Measurements from ENCODE around the gene GPR18. TPM values are rescaled to one million over a fixed set of nuclear protein-coding genes. Genes with fewer than 3 reads are reported as not detected.

Gene GPR18
- total RNA-seq, 1 experiment from 2014 or later, result not detected

- H3K4me1 ChIP-seq (ENCODE audit: control insufficient read depth in 1 of 2, insufficient read depth in 2 of 2, low read length in 2 of 2), result no peaks in the 10 kb centered on the region
- DNase-seq (ENCODE audit: low read depth, low spot score) (no peak), ATAC-seq (no peak)
- H3K79me2 ChIP-seq (ENCODE audit: insufficient read depth, low read length), result peaks cover 15% of the 10 kb centered on the region; the same call in 1 of the 2 replicates
- no peak for TF ChIP-seq ZNF274 (IDR thresholded peaks at IDR 0.05; ENCODE audit: low read depth, low read length)
- TF ChIP-seq CBX3 (IDR thresholded peaks at IDR 0.05; ENCODE audit: low read depth), result no peak
- TF ChIP-seq, protein P1, sequence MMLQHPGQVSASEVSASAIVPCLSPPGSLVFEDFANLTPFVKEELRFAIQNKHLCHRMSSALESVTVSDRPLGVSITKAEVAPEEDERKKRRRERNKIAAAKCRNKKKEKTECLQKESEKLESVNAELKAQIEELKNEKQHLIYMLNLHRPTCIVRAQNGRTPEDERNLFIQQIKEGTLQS (IDR thresholded peaks at IDR 0.05), result no peak
- TF ChIP-seq, protein P2, sequence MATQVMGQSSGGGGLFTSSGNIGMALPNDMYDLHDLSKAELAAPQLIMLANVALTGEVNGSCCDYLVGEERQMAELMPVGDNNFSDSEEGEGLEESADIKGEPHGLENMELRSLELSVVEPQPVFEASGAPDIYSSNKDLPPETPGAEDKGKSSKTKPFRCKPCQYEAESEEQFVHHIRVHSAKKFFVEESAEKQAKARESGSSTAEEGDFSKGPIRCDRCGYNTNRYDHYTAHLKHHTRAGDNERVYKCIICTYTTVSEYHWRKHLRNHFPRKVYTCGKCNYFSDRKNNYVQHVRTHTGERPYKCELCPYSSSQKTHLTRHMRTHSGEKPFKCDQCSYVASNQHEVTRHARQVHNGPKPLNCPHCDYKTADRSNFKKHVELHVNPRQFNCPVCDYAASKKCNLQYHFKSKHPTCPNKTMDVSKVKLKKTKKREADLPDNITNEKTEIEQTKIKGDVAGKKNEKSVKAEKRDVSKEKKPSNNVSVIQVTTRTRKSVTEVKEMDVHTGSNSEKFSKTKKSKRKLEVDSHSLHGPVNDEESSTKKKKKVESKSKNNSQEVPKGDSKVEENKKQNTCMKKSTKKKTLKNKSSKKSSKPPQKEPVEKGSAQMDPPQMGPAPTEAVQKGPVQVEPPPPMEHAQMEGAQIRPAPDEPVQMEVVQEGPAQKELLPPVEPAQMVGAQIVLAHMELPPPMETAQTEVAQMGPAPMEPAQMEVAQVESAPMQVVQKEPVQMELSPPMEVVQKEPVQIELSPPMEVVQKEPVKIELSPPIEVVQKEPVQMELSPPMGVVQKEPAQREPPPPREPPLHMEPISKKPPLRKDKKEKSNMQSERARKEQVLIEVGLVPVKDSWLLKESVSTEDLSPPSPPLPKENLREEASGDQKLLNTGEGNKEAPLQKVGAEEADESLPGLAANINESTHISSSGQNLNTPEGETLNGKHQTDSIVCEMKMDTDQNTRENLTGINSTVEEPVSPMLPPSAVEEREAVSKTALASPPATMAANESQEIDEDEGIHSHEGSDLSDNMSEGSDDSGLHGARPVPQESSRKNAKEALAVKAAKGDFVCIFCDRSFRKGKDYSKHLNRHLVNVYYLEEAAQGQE (IDR thresholded peaks at IDR 0.05; ENCODE audit: low read depth), result no peak
- no peak for TF ChIP-seq POLR2AphosphoS5 (IDR thresholded peaks at IDR 0.05; ENCODE audit: low read depth, low read length)
- no peak overlapping the region for H2AFZ ChIP-seq (ENCODE audit: low read depth, low read length, poor library complexity, severe bottlenecking)
- H3K9me2 ChIP-seq (ENCODE audit: insufficient read depth), result no peaks in the 10 kb centered on the region
- no peak overlapping the region for H3K9ac ChIP-seq (ENCODE audit: low read length)
- H3K27me3 ChIP-seq (ENCODE audit: insufficient read depth, low read length), result no peaks in the 10 kb centered on the region
- intact Hi-C loops (cut with micrococcal nuclease), result no loop called here
- H4K20me1 ChIP-seq (ENCODE audit: insufficient read depth), result no peaks in the 10 kb centered on the region
- H3K27ac ChIP-seq (ENCODE audit: low read depth, low read length), result no peak overlapping the region
- H3K9me3 ChIP-seq (ENCODE audit: control insufficient read depth in 1 of 2, insufficient read depth in 1 of 2, low read depth in 1 of 2, low read length in 2 of 2), result no peaks in the 10 kb centered on the region
- no peak overlapping the region for H3K4me2 ChIP-seq (ENCODE audit: low read length)
- no TSS peak for BruUV-seq (replicated peaks)
- H3K4me3 ChIP-seq (replicated peaks in 1 of 2; ENCODE audit: low read depth in 1 of 2, low read length in 2 of 2), result no peak overlapping the region
- CTCF ChIA-PET, result interaction anchor here (2.1 kb wide), 1 partner anchor 19 kb away, joined by 9 read pairs; no protein-coding TSS in a partner anchor
- RAD21 ChIA-PET (ENCODE audit: low non-redundant PET in 1 of 2, low total read pairs in 2 of 2, uncharacterized antibody in 2 of 2, unreplicated experiment in 2 of 2), result no interaction called here
- H3K36me3 ChIP-seq (ENCODE audit: control insufficient read depth in 1 of 2, insufficient read depth in 2 of 2, low read length in 2 of 2), result no peaks in the 10 kb centered on the region
- POLR2A ChIA-PET, result no interaction called here
Measured at GRCh38 chr13:99289271-99289670, 31.1 kb upstream of the GPR18 start.

GRCh38 chr13:99288089-99288488 lies 29.9 kb upstream of the GPR18 start:
- ATAC-seq (no peak), DNase-seq (ENCODE audit: low read depth, low spot score) (no peak)
- BruUV-seq (replicated peaks), result no TSS peak
- TF ChIP-seq EGR1 (IDR thresholded peaks at IDR 0.05; ENCODE audit: low read depth) (no peak), SIN3A (IDR thresholded peaks at IDR 0.05; ENCODE audit: low read depth) (no peak), POLR2A (IDR thresholded peaks at IDR 0.05; ENCODE audit: borderline replicate concordance, extremely low read depth, insufficient read depth, insufficient read length) (no peak), ELF1 (IDR thresholded peaks at IDR 0.05; ENCODE audit: borderline replicate concordance, low read depth) (no peak), EZH2phosphoT487 (IDR thresholded peaks at IDR 0.05; ENCODE audit: borderline replicate concordance) (no peak), TCF7L2 (IDR thresholded peaks at IDR 0.05; ENCODE audit: borderline replicate concordance, extremely low read depth, insufficient read depth, insufficient read length) (no peak), JUND (IDR thresholded peaks at IDR 0.05) (no peak), SP1 (IDR thresholded peaks at IDR 0.05; ENCODE audit: low read depth) (no peak), YY1 (IDR thresholded peaks at IDR 0.05; ENCODE audit: extremely low read depth, insufficient replicate concordance, low read depth, low read length) (no peak)
- TF ChIP-seq, protein P3, sequence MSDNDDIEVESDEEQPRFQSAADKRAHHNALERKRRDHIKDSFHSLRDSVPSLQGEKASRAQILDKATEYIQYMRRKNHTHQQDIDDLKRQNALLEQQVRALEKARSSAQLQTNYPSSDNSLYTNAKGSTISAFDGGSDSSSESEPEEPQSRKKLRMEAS (IDR thresholded peaks at IDR 0.05), result no peak
- TF ChIP-seq, protein P1 (IDR thresholded peaks at IDR 0.05), result no peak
- RAD21 ChIA-PET (ENCODE audit: low non-redundant PET in 1 of 2, low total read pairs in 2 of 2, uncharacterized antibody in 2 of 2, unreplicated experiment in 2 of 2), result no interaction called here
- no peak overlapping the region for H3K4me3 ChIP-seq (replicated peaks in 1 of 2; ENCODE audit: low read depth in 1 of 2, low read length in 2 of 2)
- no peaks in the 10 kb centered on the region for H3K4me1 ChIP-seq (ENCODE audit: control insufficient read depth in 1 of 2, insufficient read depth in 2 of 2, low read length in 2 of 2)
- no peaks in the 10 kb centered on the region for H3K9me3 ChIP-seq (ENCODE audit: control insufficient read depth in 1 of 2, insufficient read depth in 1 of 2, low read depth in 1 of 2, low read length in 2 of 2)
- no peaks in the 10 kb centered on the region for H3K9me2 ChIP-seq (ENCODE audit: insufficient read depth)
- H3K36me3 ChIP-seq (ENCODE audit: control insufficient read depth in 1 of 2, insufficient read depth in 2 of 2, low read length in 2 of 2), result no peaks in the 10 kb centered on the region
- intact Hi-C loops (cut with micrococcal nuclease), result no loop called here
- H3K9ac ChIP-seq (ENCODE audit: low read length), result no peak overlapping the region
- peaks cover 17% of the 10 kb centered on the region; the same call in 1 of the 2 replicates for H3K79me2 ChIP-seq (ENCODE audit: insufficient read depth, low read length)
- H3K4me2 ChIP-seq (ENCODE audit: low read length), result no peak overlapping the region
- H4K20me1 ChIP-seq (ENCODE audit: insufficient read depth), result no peaks in the 10 kb centered on the region
- CTCF ChIA-PET, result interaction anchor here (1.2 to 2.1 kb wide), 2 partner anchors 18 to 22 kb away, joined by 5 to 9 read pairs; no protein-coding TSS in a partner anchor
- H3K27ac ChIP-seq (ENCODE audit: low read depth, low read length), result no peak overlapping the region
- no peaks in the 10 kb centered on the region for H3K27me3 ChIP-seq (ENCODE audit: insufficient read depth, low read length)
- H2AFZ ChIP-seq (ENCODE audit: low read depth, low read length, poor library complexity, severe bottlenecking), result no peak overlapping the region
- POLR2A ChIA-PET, result no interaction called here
